Fibroblast of villous mesenchyme (primary cell): ENCODE measurements around the gene AURKA. TPM values are rescaled to one million over a fixed set of nuclear protein-coding genes. Genes with fewer than 3 reads are reported as not detected.
A peak's percentile ranks its signal among the peaks of the same experiment; 100 is the strongest.

Experiments
- DNase-seq: peaks from one replicate; pipeline ENCODE4 v3.0.0-alpha.2; 2010; ENCODE audit warnings: low read depth
- H3K4me3 ChIP-seq: 2 replicates; pipeline ENCODE4 v1.5.1; 2011; ENCODE audit warnings: low read depth, mild to moderate bottlenecking, low read length
- CTCF ChIP-seq: IDR thresholded peaks from 2 replicates; pipeline ENCODE4 v1.5.1; 2012; ENCODE audit warnings: low read depth, mild to moderate bottlenecking, low read length; ENCODE audit not compliant: insufficient read depth
- total RNA-seq: library from RNA; depleted of rRNA; stranded (reverse); fragments of >200 nt; gene quantifications from 2 replicates; pipeline ENCODE4 v1.2.3, GENCODE V29; 2012

The AURKA gene
- total RNA-seq, 1 donor = 57.0 TPM

GRCh38 chr20:56373942-56374341 lies 18.1 kb downstream of the AURKA start:
- no peak overlapping the region for H3K4me3 ChIP-seq
- TF ChIP-seq CTCF = no peak
- peak; percentile 96 for DNase-seq

- no peak overlapping the region for H3K4me3 ChIP-seq
- no peak for TF ChIP-seq CTCF
- no peak for DNase-seq
Observed at GRCh38 chr20:56372850-56373249, 19.2 kb downstream of the AURKA start.

- no peak for DNase-seq
- TF ChIP-seq CTCF = no peak
- no peak overlapping the region for H3K4me3 ChIP-seq
Observed at GRCh38 chr20:56371977-56372376, 20.0 kb downstream of the AURKA start.

- no peak for DNase-seq
- TF ChIP-seq CTCF = no peak
- H3K4me3 ChIP-seq = no peak overlapping the region
Observed at GRCh38 chr20:56369179-56369578, 22.8 kb downstream of the AURKA start.

GRCh38 chr20:56368351-56369134 lies 23.5 kb downstream of the AURKA start:
- H3K4me3 ChIP-seq = no peak overlapping the region
- DNase-seq = no peak
- TF ChIP-seq CTCF = no peak

- no peak for DNase-seq
- TF ChIP-seq CTCF = no peak
- H3K4me3 ChIP-seq = no peak overlapping the region
Observed at GRCh38 chr20:56363491-56363890, 28.5 kb downstream of the AURKA start.
